Activated CD4-positive, alpha-beta memory T cell treated with anti-CD3 and anti-CD28 coated beads for 36 hours (primary cell): ENCODE measurements around the gene ABCB4. TPM values are rescaled to one million over a fixed set of nuclear protein-coding genes. Genes with fewer than 3 reads are reported as not detected.

Source experiments
- CTCF ChIA-PET: fragments of 350-600 bp; sonication (Branson Sonifier 250); formaldehyde crosslinking; loops from one replicate; lab custom pipeline; 2021; ENCODE audit warnings: antibody characterized with exemption, inconsistent platforms; lab: Charles Lee
- POLR2A ChIA-PET: fragments of 350-600 bp; sonication (Branson Sonifier 250); formaldehyde crosslinking; loops from one replicate; lab custom pipeline; 2021; ENCODE audit warnings: antibody characterized with exemption; lab: Charles Lee
- DNase-seq: peaks from one replicate; pipeline ENCODE4 v3.0.0-alpha.2; 2020
- H3K27ac Mint-ChIP-seq: one replicate; pipeline ENCODE4 v1.8.0; 2021; ENCODE audit warnings: mixed read lengths
- H3K27me3 Mint-ChIP-seq: one replicate; pipeline ENCODE4 v1.8.0; 2021; ENCODE audit warnings: mixed read lengths
- H3K36me3 Mint-ChIP-seq: one replicate; pipeline ENCODE4 v1.8.0; 2021; ENCODE audit warnings: mixed read lengths
- H3K4me1 Mint-ChIP-seq: one replicate; pipeline ENCODE4 v1.8.0; 2021; ENCODE audit warnings: low read depth, mixed read lengths
- H3K4me3 Mint-ChIP-seq: one replicate; pipeline ENCODE4 v1.8.0; 2021; ENCODE audit warnings: mild to moderate bottlenecking, mixed read lengths
- H3K9me3 Mint-ChIP-seq: one replicate; pipeline ENCODE4 v1.8.0; 2021; ENCODE audit warnings: mixed read lengths
- intact Hi-C: fragments of 100-400 bp; cut with micrococcal nuclease; formaldehyde crosslinking; loops from one replicate; pipeline ENCODE4 v1.15.1; 2023
- total RNA-seq, 2 experiments: library from RNA; stranded (reverse); gene quantifications; one replicate each; pipeline ENCODE4 v1.2.3, GENCODE V29; 2021

The ABCB4 gene
- total RNA-seq, 2 experiments from 2014 or later, result not detected

DNA sequence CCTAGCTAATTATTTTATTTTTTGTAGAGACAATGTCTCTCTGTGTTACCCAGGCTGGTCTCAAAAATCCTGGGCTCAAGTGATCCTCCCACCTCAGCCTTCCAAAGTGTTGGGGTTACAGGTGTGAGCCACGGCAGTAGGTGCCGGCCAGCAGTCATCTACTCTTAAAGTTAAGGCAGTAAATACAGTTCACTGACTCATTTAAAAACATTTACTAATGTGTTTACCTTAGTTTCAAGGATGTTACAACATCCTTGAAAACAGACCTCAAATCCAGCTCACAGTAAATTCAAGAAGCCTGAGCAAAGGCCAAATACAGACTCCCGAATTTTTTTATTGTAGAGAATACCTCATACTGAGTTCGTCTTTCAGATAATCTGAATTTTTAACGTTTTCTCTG is 29.6 kb upstream of the ABCB4 start:
- intact Hi-C loops, result no loop called here
- no peak overlapping the region for H3K4me3 Mint-ChIP-seq
- ChIA-PET POLR2A (no interaction called here), CTCF (interaction anchor here (1.0 to 1.6 kb wide), 3 partner anchors 10 to 607 kb away, joined by 3 to 7 read pairs (median 4); no protein-coding TSS in a partner anchor)
- H3K4me1 Mint-ChIP-seq, result no peaks in the 10 kb centered on the region
- H3K27ac Mint-ChIP-seq, result no peak overlapping the region
- H3K36me3 Mint-ChIP-seq, result no peaks in the 10 kb centered on the region
- H3K9me3 Mint-ChIP-seq, result no peaks in the 10 kb centered on the region
- no peak for DNase-seq
- no peaks in the 10 kb centered on the region for H3K27me3 Mint-ChIP-seq

DNA sequence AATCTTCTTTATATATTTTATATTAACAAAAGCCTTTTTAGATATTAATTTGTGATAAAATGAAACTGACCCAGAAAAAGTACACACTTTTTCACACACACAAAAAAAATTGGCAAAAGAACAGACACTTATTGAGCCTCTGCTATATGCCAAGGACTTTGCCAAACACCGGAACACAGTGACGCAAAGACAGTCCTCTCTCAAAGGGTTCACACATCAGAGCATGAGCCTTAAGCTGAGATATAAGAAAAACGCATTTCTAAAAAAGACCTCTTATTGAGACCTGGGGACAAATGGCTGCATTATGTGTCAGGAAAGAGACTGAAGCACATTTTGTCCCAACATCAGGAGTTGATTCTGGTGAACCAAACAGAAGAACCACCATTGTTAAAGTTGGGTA is 24.0 kb upstream of the ABCB4 start:
- DNase-seq, result no peak
- POLR2A ChIA-PET, result no interaction called here
- no peaks in the 10 kb centered on the region for H3K9me3 Mint-ChIP-seq
- H3K4me1 Mint-ChIP-seq, result no peaks in the 10 kb centered on the region
- peaks cover 5% of the 10 kb centered on the region for H3K27me3 Mint-ChIP-seq
- CTCF ChIA-PET, result no interaction called here
- intact Hi-C loops, result no loop called here
- no peak overlapping the region for H3K4me3 Mint-ChIP-seq
- no peak overlapping the region for H3K27ac Mint-ChIP-seq
- no peaks in the 10 kb centered on the region for H3K36me3 Mint-ChIP-seq

DNA sequence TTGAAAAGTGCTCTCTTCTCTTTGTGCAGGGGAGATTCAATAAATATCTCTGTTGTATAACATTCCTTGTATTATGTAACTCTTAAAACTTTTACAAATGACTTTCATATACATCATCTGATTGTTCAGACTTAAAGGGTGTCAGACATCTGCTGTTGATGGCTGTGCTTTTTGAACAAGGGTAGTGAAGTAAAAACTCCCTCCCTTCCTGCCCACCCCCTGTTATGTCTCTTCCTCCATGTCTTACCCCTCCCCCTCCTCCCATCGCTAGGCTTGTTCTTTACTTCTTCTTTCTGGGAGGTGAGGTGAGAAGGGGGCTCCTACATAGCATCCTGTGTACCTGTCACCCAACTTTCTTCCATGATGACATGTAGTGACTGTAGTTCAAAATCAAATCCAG is 23.4 kb upstream of the ABCB4 start:
- Mint-ChIP-seq H3K4me1 (no peaks in the 10 kb centered on the region), H3K9me3 (no peaks in the 10 kb centered on the region), H3K36me3 (no peaks in the 10 kb centered on the region), H3K4me3 (no peak overlapping the region), H3K27me3 (peaks cover 5% of the 10 kb centered on the region), H3K27ac (no peak overlapping the region)
- intact Hi-C loops, result no loop called here
- ChIA-PET CTCF (no interaction called here), POLR2A (no interaction called here)
- no peak for DNase-seq

DNA sequence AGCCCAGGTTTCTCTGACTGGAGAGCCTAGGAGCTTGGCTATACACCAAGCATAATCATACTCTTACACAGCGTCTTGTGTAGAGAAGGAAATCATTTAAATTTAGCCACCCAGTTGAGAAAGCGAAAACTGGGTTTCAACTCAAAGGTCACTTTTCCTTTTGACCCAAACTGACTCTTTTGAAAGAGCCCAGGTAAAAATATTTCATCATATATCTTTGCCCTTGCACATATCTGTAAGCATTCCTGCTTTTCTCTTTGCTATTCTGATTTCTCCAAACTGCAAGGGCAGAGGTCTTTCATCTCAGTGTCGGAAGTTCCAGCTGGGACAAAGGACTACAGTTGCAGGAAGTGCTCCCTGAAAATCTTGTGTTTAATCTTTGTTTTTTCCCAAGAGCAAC is 22.0 kb upstream of the ABCB4 start:
- no peaks in the 10 kb centered on the region for H3K4me1 Mint-ChIP-seq
- ChIA-PET POLR2A (no interaction called here), CTCF (no interaction called here)
- H3K27me3 Mint-ChIP-seq, result peaks cover 6% of the 10 kb centered on the region
- H3K9me3 Mint-ChIP-seq, result no peaks in the 10 kb centered on the region
- no peak overlapping the region for H3K4me3 Mint-ChIP-seq
- DNase-seq, result no peak
- intact Hi-C loops, result no loop called here
- H3K36me3 Mint-ChIP-seq, result no peaks in the 10 kb centered on the region
- H3K27ac Mint-ChIP-seq, result no peak overlapping the region

DNA sequence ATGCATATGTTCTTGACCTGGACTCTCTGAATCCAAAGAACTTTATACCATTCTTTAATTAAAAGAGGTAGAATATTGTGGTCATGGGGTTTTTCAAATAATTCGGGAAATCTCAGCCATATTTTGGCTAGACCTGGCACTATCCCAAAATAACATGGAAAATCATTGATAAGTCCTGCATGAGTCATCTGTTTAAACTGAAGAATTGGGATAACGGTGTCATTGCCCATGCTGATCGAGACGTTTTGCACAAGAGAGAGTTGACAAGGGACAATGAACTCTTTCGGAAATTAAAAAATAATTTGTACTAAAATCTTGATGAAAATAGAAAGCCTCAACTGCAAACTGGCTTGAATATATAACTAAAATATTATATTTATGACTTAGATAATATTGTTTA is 19.9 kb upstream of the ABCB4 start:
- DNase-seq, result no peak
- intact Hi-C loops, result no loop called here
- H3K27me3 Mint-ChIP-seq, result peaks cover 6% of the 10 kb centered on the region
- no peak overlapping the region for H3K27ac Mint-ChIP-seq
- H3K9me3 Mint-ChIP-seq, result no peaks in the 10 kb centered on the region
- no peak overlapping the region for H3K4me3 Mint-ChIP-seq
- CTCF ChIA-PET, result no interaction called here
- no peaks in the 10 kb centered on the region for H3K4me1 Mint-ChIP-seq
- POLR2A ChIA-PET, result no interaction called here
- no peaks in the 10 kb centered on the region for H3K36me3 Mint-ChIP-seq

DNA sequence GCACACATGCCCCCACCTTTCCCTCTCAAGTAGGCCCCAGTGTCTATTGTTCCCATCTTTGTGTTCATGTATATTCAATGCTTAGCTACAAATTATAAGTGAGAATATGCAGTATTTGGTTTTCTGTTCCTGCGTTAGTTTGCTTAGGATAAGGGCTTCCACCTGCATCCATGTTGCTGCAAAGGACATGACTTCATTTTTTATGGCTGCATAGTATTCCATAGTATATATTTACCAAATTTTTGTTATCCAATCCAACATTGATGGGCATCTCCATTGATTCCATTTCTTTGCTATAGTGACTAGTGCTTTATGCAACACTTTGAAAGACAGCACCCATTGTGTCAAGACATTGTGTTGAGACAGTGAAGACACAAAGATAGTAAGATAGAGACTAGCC is 19.0 kb upstream of the ABCB4 start:
- intact Hi-C loops, result no loop called here
- H3K27me3 Mint-ChIP-seq, result peaks cover 5% of the 10 kb centered on the region
- no peak overlapping the region for H3K4me3 Mint-ChIP-seq
- H3K9me3 Mint-ChIP-seq, result no peaks in the 10 kb centered on the region
- H3K36me3 Mint-ChIP-seq, result no peaks in the 10 kb centered on the region
- POLR2A ChIA-PET, result no interaction called here
- no peak for DNase-seq
- no peaks in the 10 kb centered on the region for H3K4me1 Mint-ChIP-seq
- H3K27ac Mint-ChIP-seq, result no peak overlapping the region
- CTCF ChIA-PET, result no interaction called here

DNA sequence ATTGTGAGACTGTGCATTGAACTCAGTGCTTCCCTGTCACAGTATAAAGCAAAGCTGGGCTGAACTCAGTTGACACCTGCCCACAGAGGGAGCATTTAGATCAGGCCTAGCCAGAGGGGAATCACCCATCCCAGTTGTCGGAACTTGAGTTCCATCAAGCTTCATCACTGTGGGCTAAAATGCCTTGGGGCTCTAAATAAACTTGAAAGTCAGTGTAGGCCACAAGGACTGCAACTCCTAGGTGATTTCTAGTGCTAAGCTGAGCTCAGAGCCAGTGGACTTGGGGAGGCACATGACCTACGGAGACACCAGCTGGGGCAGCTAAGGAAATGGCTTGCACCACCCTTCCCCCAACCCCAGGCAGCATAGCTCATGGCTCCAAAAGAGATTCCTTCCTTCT is 7.7 kb upstream of the ABCB4 start:
- H3K4me1 Mint-ChIP-seq, result no peaks in the 10 kb centered on the region
- ChIA-PET CTCF (no interaction called here), POLR2A (no interaction called here)
- H3K27me3 Mint-ChIP-seq, result peaks cover 10% of the 10 kb centered on the region
- DNase-seq, result no peak
- intact Hi-C loops, result no loop called here
- H3K27ac Mint-ChIP-seq, result no peak overlapping the region
- no peaks in the 10 kb centered on the region for H3K9me3 Mint-ChIP-seq
- H3K4me3 Mint-ChIP-seq, result no peak overlapping the region
- H3K36me3 Mint-ChIP-seq, result no peaks in the 10 kb centered on the region

DNA sequence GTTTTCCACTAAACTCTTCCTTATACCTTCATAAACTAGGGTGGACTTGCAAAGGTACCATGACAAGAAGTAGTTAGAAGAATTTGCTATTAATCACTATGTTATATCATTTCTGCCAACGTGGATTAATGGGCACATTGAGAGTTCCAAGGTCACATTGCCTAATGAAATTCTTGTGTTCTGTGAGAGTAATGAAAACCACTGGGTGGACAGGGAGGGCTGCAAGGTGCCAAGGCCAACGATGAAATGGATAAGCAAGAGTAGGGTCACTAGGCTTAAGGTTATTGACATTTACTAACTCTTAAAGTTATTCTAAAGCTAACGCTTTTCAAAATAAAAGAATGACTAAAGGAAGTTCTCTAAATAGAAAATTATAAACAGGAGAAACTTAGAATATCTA is 6.6 kb upstream of the ABCB4 start:
- H3K4me3 Mint-ChIP-seq, result no peak overlapping the region
- POLR2A ChIA-PET, result no interaction called here
- peaks cover 11% of the 10 kb centered on the region for H3K27me3 Mint-ChIP-seq
- DNase-seq, result no peak
- intact Hi-C loops, result no loop called here
- H3K4me1 Mint-ChIP-seq, result no peaks in the 10 kb centered on the region
- H3K27ac Mint-ChIP-seq, result no peak overlapping the region
- CTCF ChIA-PET, result no interaction called here
- H3K9me3 Mint-ChIP-seq, result no peaks in the 10 kb centered on the region
- H3K36me3 Mint-ChIP-seq, result no peaks in the 10 kb centered on the region

DNA sequence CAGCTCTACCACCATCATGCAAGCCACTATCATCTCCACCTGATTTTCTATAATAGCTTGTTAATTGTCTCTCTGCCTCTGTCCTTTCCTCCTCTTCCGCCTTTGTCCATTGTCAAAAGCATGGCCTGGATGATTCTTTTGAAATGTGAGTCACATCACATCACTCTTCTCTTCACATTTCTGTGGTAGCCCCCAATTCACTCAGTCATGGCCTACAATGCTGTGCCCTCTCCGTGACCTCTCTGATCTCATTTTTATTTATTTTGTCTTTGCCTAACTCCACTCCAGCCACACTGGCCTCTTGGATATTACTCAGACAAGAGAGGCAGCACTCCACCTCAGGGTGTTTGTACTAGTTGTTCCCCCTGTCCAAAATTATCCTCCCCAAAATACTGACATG is 4.9 kb upstream of the ABCB4 start:
- ChIA-PET POLR2A (no interaction called here), CTCF (no interaction called here)
- DNase-seq, result no peak
- no peaks in the 10 kb centered on the region for H3K9me3 Mint-ChIP-seq
- intact Hi-C loops, result no loop called here
- no peak overlapping the region for H3K27ac Mint-ChIP-seq
- peaks cover 22% of the 10 kb centered on the region for H3K27me3 Mint-ChIP-seq
- no peaks in the 10 kb centered on the region for H3K36me3 Mint-ChIP-seq
- H3K4me3 Mint-ChIP-seq, result no peak overlapping the region
- H3K4me1 Mint-ChIP-seq, result peaks cover 3% of the 10 kb centered on the region

DNA sequence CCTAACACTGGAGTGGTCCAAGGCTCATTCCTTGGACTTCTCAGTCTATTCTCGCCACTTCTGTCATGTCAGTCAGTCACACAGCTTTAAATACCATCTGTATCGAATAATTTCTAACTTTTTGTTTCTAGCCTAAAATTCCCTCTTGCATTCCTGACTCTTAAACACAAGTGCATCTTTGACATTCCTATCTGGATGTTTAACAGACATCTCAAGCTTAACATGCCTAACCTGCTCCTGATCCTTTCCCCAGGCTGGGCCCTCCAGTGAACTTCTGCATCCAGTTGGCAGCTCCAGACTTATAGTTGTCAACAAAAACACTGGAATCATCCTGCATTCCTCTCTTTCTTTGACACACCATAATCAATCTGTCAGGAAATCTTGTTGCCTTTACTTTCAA is 4.5 kb upstream of the ABCB4 start:
- H3K4me3 Mint-ChIP-seq, result no peak overlapping the region
- intact Hi-C loops, result no loop called here
- no peak for DNase-seq
- peaks cover 4% of the 10 kb centered on the region for H3K4me1 Mint-ChIP-seq
- H3K27me3 Mint-ChIP-seq, result peaks cover 25% of the 10 kb centered on the region
- ChIA-PET POLR2A (no interaction called here), CTCF (no interaction called here)
- H3K36me3 Mint-ChIP-seq, result no peaks in the 10 kb centered on the region
- H3K9me3 Mint-ChIP-seq, result no peaks in the 10 kb centered on the region
- no peak overlapping the region for H3K27ac Mint-ChIP-seq

DNA sequence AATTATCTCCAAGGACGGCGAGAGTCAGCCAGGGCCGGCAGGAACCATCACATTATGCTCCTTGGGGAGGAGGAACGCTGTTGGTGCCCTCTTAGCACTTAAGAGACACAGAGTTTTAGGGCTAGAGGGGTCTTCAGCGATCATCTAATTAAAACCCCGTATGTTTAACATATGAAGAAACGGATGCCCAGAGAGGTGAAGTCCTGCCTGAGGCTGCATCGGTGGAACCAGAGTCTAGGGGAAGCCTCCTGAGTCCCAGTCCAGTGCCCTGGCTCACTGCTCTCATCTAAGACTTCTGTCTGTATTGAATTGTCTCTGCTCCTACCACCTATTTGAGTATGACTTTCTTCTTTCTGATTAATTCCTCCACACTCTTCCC is 688 bp upstream of the ABCB4 start:
- Mint-ChIP-seq H3K36me3 (no peaks in the 10 kb centered on the region), H3K4me1 (peaks cover 10% of the 10 kb centered on the region), H3K27ac (no peak overlapping the region), H3K9me3 (no peaks in the 10 kb centered on the region), H3K27me3 (peaks cover 33% of the 10 kb centered on the region), H3K4me3 (no peak overlapping the region)
- ChIA-PET POLR2A (no interaction called here), CTCF (no interaction called here)
- intact Hi-C loops, result no loop called here
- DNase-seq, result no peak

DNA sequence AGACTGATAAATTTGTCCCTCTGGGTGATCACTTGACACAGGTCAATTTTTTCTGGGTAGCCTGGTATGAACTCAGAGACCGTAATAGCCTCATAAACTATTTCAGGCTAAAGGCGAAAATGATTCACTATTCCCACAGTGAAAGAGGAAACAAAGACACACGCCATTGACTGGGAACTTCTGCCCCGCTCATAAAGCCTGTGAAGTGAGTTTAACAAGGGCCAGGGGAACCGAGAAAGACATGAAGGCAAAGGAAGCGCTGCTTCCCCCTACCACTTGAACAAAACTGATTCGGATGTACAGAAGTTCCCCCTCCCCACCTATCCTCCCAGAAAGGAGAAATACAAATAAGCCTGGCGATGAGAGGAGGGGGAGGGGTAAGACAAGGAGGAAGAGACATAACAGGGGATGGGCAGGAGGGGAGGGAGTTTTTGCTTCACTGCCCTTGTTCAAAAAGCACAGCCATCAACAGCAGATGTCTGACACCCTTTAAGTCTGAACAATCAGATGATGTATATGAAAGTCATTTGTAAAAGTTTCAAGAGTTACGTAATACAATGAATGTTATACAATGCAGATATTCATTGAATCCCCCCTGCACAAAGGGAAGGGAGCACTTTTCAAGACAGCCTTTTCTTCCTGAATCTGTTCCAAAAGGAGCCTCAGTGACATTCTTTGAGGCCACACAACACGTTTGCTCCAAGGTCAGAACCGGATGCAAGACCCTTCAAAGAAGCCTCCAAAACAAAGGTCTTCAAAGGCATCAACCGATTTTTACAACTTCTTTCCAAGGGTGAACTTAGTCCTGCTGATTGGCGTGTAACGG is 734 bp downstream of the ABCB4 start:
- Mint-ChIP-seq H3K4me3 (no peak overlapping the region), H3K36me3 (no peaks in the 10 kb centered on the region), H3K4me1 (peaks cover 10% of the 10 kb centered on the region), H3K27ac (no peak overlapping the region), H3K9me3 (no peaks in the 10 kb centered on the region), H3K27me3 (peaks cover 34% of the 10 kb centered on the region)
- intact Hi-C loops, result no loop called here
- ChIA-PET POLR2A (no interaction called here), CTCF (no interaction called here)
- DNase-seq, result no peak

DNA sequence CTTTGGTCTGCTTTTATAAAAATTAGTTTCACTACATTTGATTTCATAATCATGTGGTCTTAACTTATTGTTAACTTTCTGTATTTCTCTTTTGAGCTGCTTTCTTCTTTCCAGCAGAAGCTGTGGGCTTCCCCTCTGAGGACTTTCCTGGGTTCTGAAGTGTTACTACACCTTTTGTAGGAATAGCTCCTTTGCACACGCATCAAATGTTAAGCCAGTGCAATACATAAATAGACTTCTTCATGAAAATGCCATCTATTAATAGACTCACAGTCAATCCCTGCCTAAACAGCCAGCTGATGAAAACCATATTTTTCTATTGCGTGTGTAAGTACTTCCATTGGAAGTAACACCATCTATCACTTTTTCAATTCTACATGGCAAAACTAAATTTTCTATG is 1.5 kb downstream of the ABCB4 start:
- Mint-ChIP-seq H3K4me1 (peaks cover 10% of the 10 kb centered on the region), H3K36me3 (no peaks in the 10 kb centered on the region), H3K9me3 (no peaks in the 10 kb centered on the region), H3K27me3 (peaks cover 34% of the 10 kb centered on the region), H3K27ac (no peak overlapping the region), H3K4me3 (no peak overlapping the region)
- CTCF ChIA-PET, result no interaction called here
- POLR2A ChIA-PET, result no interaction called here
- no peak for DNase-seq
- intact Hi-C loops, result no loop called here
